ENCODE measurements around the gene FRYL.

Gene FRYL

DNA sequence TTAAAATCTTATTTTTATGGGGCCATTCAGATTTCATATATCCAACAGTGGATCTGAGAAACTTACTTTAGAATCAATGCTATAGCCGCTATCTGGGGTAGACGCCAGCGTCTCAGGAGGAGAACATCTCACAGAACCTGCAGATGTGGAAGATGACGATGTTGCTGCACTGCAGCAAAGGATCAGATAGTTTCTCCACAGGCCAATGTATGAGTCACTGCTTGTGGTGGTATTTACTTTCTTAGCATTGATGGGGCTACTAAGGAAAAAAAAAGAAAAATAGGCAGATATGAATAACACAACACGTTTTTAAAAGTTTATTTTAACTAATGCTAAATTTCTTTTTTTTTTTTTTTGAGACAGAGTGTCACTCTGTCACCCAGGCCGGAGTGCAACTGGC lies 204.1 kb downstream of the FRYL start:
- Histone ChIP-seq H3K79me2 (ENCODE audit: insufficient read depth, low read length) (no peaks in the 10 kb centered on the region), H2AFZ (ENCODE audit: low read length) (no peak overlapping the region), H3F3A (ENCODE audit: insufficient read depth, low read length) (0 out of 2 replicates have a peak, but pooled peaks cover 8% of the 10 kb centered on the region), H3K9ac (ENCODE audit: low read length) (no peak overlapping the region), H3K27me3 (ENCODE audit: insufficient read depth, low read length) (no peaks in the 10 kb centered on the region), H3K9me3 (ENCODE audit: low read length) (no peaks in the 10 kb centered on the region), H3K27ac (ENCODE audit: low read depth, low read length, poor library complexity, severe bottlenecking) (no peak overlapping the region), H3K4me2 (ENCODE audit: low read length) (no peak overlapping the region), H3K4me3 (ENCODE audit: low read depth, low read length, poor library complexity, severe bottlenecking) (no peak overlapping the region), H3K36me3 (ENCODE audit: insufficient read depth, low read length) (peaks cover 50% of the 10 kb centered on the region; the same call in 1 of the 2 replicates), H3K9me2 (ENCODE audit: low read depth, low read length) (no peaks in the 10 kb centered on the region), H3K4me1 (ENCODE audit: insufficient read depth, low read length, severe bottlenecking) (no peaks in the 10 kb centered on the region), H4K20me1 (ENCODE audit: insufficient read depth, low read length) (no peaks in the 10 kb centered on the region)
- TF ChIP-seq, protein P1, sequence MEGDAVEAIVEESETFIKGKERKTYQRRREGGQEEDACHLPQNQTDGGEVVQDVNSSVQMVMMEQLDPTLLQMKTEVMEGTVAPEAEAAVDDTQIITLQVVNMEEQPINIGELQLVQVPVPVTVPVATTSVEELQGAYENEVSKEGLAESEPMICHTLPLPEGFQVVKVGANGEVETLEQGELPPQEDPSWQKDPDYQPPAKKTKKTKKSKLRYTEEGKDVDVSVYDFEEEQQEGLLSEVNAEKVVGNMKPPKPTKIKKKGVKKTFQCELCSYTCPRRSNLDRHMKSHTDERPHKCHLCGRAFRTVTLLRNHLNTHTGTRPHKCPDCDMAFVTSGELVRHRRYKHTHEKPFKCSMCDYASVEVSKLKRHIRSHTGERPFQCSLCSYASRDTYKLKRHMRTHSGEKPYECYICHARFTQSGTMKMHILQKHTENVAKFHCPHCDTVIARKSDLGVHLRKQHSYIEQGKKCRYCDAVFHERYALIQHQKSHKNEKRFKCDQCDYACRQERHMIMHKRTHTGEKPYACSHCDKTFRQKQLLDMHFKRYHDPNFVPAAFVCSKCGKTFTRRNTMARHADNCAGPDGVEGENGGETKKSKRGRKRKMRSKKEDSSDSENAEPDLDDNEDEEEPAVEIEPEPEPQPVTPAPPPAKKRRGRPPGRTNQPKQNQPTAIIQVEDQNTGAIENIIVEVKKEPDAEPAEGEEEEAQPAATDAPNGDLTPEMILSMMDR (IDR thresholded peaks at IDR 0.05; ENCODE audit: low read length) = no peak
- TF ChIP-seq EZH2 (IDR thresholded peaks at IDR 0.05; ENCODE audit: borderline replicate concordance, low read length) = no peak

DNA sequence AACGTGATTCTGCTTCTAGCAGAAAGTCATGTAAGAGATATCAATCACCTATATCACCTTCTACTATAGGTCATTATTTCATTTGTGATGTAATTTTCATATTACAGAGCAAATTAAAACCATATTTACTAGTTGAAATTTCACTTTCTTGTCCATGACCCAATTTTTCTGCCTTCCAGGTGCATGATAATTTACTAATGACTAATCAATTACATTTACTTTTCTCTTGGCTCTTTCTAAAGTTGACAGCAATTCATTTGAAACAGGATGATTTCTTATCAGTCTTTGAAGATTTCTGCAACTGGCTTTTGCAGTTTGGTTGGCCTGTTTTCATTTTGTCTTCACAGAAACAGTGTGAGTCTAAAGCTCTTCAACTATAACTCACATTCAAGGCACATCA lies 208.6 kb downstream of the FRYL start:
- Histone ChIP-seq H3K9ac (ENCODE audit: low read length) (no peak overlapping the region), H3K9me3 (ENCODE audit: low read length) (no peaks in the 10 kb centered on the region), H2AFZ (ENCODE audit: low read length) (no peak overlapping the region), H3K4me1 (ENCODE audit: insufficient read depth, low read length, severe bottlenecking) (no peaks in the 10 kb centered on the region), H3K27me3 (ENCODE audit: insufficient read depth, low read length) (no peaks in the 10 kb centered on the region), H3F3A (ENCODE audit: insufficient read depth, low read length) (no peaks in the 10 kb centered on the region), H3K9me2 (ENCODE audit: low read depth, low read length) (no peaks in the 10 kb centered on the region), H4K20me1 (ENCODE audit: insufficient read depth, low read length) (no peaks in the 10 kb centered on the region), H3K4me2 (ENCODE audit: low read length) (no peak overlapping the region), H3K27ac (ENCODE audit: low read depth, low read length, poor library complexity, severe bottlenecking) (no peak overlapping the region), H3K79me2 (ENCODE audit: insufficient read depth, low read length) (no peaks in the 10 kb centered on the region), H3K4me3 (ENCODE audit: low read depth, low read length, poor library complexity, severe bottlenecking) (no peak overlapping the region), H3K36me3 (ENCODE audit: insufficient read depth, low read length) (peaks cover 79% of the 10 kb centered on the region; the same call in 1 of the 2 replicates)
- TF ChIP-seq EZH2 (IDR thresholded peaks at IDR 0.05; ENCODE audit: borderline replicate concordance, low read length) = no peak
- TF ChIP-seq, protein P1 (IDR thresholded peaks at IDR 0.05; ENCODE audit: low read length) = no peak

DNA sequence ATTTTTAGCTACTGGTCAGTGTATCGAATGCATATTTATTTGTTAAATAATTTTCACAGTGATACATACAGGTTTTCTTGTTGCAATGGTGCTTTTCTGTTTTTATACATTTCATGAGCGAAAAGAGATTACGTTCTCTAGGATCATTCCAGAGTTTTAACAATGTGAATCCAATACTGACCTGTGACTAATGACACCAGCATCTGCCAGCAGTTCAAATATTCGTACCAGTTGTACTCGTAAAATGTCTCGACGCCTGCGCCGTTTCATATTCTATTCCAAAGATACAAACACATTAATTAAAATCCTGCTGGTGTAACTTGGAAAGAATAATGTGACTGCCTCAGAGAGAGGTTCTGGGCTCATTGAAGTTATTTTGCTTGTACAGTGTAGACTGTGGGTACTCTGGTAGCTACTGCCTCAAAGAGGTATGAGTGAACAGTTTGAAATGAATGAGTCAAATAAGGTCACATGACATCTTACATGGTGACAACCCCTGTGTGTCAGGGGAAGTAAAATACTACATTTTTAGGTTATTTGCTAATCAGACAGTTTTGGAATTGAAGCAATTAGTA lies 209.3 kb downstream of the FRYL start:
- no peak overlapping the region for H3K4me2 ChIP-seq (ENCODE audit: low read length)
- H2AFZ ChIP-seq (ENCODE audit: low read length) = no peak overlapping the region
- H3F3A ChIP-seq (ENCODE audit: insufficient read depth, low read length) = no peaks in the 10 kb centered on the region
- H3K36me3 ChIP-seq (ENCODE audit: insufficient read depth, low read length) = peaks cover 75% of the 10 kb centered on the region; the same call in 1 of the 2 replicates
- no peaks in the 10 kb centered on the region for H3K9me3 ChIP-seq (ENCODE audit: low read length)
- no peak overlapping the region for H3K27ac ChIP-seq (ENCODE audit: low read depth, low read length, poor library complexity, severe bottlenecking)
- H3K79me2 ChIP-seq (ENCODE audit: insufficient read depth, low read length) = no peaks in the 10 kb centered on the region
- no peak overlapping the region for H3K9ac ChIP-seq (ENCODE audit: low read length)
- TF ChIP-seq EZH2 (IDR thresholded peaks at IDR 0.05; ENCODE audit: borderline replicate concordance, low read length) = no peak
- TF ChIP-seq, protein P1 (IDR thresholded peaks at IDR 0.05; ENCODE audit: low read length) = no peak
- no peaks in the 10 kb centered on the region for H3K9me2 ChIP-seq (ENCODE audit: low read depth, low read length)
- no peaks in the 10 kb centered on the region for H3K27me3 ChIP-seq (ENCODE audit: insufficient read depth, low read length)
- H4K20me1 ChIP-seq (ENCODE audit: insufficient read depth, low read length) = no peaks in the 10 kb centered on the region
- no peaks in the 10 kb centered on the region for H3K4me1 ChIP-seq (ENCODE audit: insufficient read depth, low read length, severe bottlenecking)
- H3K4me3 ChIP-seq (ENCODE audit: low read depth, low read length, poor library complexity, severe bottlenecking) = no peak overlapping the region

All from OCI-LY1 (cell line).